HTR-8/SVneo (cell line): Measurements from ENCODE around the gene SELENOV.

ENCODE experiments used
- DNase-seq: peaks from one replicate; pipeline ENCODE4 v3.0.0; 2011; ENCODE audit warnings: low spot score, mixed read lengths; ENCODE audit not compliant: insufficient read length
- FAIRE-seq: peaks from 2 replicates; lab custom pipeline; 2011; peaks lifted over from hg19 to GRCh38; lab: Jason Lieb, UNC

Gene SELENOV

DNA sequence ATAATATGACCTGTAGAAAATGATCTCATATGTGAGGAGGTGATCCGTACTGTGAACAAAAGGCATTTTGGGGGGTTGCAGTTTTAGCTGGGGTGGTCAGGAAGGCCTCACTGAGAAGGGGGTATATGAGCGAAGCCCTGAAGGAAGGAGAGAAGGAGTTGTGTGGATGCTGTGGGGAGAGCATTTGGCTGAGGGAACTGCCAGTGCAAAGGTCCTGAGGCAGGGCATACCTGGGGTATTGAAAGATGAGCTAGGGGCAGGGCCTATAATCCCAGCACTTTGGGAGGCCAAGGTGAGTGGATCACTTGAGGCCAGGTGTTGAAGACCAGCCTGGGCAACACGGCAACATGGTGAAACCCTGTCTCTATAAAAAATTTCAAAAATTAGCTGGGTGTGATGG, 2.5 kb downstream of the SELENOV start:
- DNase-seq: no peak
- FAIRE-seq: no peak

DNA sequence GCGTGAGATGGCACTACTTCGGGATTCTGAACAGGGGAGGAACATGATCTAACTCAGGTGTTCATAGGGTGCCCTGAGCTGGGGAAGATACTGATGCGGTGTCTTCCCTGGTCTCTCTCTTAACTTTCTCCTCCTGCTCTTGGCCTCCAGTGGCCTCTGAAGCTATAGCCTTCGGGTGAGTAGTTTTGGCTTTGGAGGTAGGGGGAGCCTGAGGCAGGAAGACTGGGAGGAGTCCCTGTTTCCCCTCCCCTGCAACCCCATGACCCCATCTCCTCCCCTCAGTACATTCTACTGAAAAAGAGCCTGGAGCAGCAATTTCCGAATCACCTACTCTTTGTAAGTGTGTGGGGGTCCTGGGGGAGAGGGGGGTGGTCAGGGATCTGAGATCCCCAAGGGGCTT, 3.5 kb downstream of the SELENOV start:
- DNase-seq (no peak), FAIRE-seq (no peak)

DNA sequence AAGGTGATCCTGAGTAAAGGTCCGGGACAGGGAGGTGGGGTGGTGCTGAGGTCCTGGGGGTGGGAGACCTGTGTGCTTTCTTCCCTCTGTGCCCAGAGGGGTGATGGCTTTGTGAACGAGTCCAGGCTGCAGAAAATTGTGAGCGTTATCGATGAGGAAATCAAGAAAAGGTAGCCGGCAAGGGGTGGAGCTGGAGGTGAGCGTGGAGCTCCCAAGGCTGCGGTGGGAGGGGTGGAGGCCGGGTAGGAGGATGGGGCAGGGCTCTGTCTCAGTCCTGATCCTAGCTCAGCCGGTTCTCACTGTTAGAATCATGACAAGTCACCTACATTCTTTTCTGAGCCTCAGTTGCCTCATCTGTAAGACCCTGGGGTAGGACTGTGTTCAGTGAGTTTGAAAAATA, 4.0 kb downstream of the SELENOV start:
- DNase-seq: no peak
- FAIRE-seq: no peak

DNA sequence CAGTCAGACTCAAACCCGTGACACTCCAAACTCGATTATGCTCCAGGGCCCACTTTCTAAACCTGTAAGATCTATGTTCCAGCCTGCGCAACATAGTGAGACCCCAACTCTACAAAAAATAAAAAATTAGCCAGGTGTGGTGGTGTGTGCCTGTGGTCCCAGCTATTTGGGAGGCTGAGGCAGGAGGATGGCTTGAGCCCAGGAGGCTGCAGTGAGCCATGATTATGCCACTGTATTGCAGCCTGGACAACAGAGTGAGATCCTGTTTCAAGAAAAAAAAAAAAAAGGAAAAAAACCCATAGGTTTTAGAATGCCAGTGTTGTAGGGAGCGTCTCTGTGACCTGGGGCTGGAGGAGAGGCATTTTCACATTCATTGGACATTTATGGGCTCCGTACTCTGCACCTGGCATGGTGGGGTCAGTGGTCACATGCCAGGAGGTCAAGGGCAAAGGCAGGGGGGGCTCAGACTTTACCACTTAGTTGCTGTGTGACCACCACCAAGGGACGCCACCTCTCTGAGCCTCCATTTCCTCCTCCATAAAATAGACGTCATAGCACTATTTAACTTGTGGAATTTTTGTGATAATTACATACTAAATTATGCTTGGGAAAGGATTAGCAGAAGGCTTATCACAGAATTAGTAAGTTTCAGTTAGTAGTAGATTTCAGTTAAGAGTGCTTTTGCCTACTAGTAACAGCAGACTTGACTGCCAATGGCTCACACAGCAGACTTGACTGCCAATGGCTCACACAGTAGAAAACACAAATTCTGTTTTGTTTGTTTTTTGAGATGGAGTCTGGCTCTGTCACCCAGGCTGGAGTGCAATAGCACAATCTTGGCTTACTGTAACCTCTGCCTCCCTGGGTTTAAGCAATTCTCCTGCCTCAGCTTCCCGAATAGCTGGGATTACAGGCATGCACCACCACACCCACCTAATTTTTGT, 5.9 kb downstream of the SELENOV start:
- FAIRE-seq: no peak
- DNase-seq: no peak

DNA sequence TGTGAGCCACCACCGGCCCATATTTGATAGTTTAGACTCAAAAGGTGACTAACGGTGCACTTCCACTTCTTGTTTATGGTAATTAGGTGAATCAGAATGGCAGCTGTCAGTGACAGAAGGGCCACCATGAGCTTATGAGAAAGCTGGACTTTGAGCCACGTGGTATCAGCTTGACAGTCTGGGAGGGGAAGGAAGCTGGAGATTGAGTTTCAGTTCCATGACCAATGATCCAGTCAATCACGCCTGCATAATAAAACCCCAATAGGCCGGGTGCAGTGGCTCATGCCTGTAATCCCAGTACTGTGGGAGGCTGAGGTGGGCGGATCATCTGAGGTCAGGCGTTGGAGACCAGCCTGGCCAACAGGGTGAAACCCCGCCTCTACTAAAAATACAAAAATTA, 9.6 kb downstream of the SELENOV start:
- no peak for DNase-seq
- FAIRE-seq: no peak

DNA sequence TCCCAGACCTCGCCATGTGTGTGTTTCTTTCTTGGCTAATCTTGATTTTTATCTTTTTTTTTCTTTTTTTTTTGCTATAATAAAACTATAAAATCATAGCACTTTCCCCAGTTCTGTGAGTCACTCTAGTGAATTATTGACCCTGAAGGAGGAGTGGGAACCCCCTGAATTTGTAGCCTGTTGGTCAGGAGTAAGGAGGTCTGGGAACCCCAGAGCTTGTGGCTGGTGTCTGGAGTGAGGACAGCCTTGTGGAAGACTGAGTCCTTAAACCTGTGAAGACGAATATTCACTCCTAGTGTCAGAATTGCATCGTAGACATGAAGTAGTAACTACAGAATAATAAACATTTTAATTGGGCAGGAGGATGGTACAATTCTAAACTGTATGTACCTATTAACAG, 10.3 kb downstream of the SELENOV start:
- FAIRE-seq (no peak), DNase-seq (no peak)

DNA sequence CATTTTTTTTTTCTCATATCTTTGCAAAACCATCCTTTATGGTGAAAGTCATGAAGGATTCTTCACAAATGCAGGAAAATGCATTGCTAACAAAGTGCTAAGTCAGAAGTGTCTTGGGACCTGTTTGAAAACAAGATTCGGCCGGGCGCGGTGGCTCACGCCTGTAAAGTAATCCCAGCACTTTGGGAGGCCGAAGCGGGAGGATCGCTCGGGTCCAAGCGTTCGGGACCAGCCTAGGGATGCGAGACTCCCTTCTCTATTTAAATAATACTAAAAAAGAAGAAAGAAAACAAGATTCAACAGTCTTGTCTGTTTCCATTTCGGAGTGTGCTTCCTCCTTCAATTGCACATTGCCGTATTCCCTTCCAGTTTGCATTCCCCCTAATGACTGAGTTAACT, 16.9 kb downstream of the SELENOV start:
- DNase-seq (no peak), FAIRE-seq (no peak)

DNA sequence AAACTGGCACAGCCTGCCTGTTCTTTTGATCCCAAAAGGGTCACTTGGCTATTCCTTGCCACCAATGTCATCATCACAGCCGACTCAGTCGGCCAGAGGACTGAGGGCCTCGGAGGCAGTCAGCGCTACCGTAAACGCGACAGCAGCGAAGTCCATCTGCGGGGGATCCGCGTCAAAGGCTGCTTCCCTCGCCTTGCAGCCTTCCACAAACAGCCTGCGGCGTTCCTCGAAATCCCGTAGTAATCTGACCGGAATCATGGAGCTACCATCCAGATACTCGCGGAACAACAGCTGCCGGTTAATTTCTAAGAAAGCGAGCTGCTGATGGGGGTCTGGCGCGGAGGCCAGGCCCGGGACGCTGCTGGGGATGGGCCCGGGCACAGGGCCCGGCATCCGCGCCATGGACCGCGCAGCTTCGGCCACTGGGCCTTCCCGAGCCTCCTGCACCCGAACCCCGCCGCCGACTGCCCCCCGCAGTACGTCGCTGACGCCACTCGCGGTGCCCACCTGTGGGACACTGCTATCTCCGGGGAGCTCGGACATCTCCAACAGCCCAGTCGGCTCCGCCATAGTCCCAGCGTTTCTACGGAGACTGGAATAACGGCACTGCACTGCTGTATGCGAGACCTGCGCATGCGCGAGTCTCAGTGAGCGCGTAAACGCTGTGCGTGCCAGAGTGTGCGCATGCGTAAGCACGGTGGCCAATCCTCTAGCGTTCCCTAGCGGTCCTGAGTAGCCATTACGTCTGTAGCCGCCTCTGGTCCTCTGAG, 17.5 kb downstream of the SELENOV start, which contains the start of gene EID2B:
Gene EID2B, minus strand, starts transcription at position 620 of the 770 bp plus-strand sequence. Its CDS starts 50 bp downstream, at position 570.
- DNase-seq (peak; percentile 98), FAIRE-seq (peak; percentile 86)

DNA sequence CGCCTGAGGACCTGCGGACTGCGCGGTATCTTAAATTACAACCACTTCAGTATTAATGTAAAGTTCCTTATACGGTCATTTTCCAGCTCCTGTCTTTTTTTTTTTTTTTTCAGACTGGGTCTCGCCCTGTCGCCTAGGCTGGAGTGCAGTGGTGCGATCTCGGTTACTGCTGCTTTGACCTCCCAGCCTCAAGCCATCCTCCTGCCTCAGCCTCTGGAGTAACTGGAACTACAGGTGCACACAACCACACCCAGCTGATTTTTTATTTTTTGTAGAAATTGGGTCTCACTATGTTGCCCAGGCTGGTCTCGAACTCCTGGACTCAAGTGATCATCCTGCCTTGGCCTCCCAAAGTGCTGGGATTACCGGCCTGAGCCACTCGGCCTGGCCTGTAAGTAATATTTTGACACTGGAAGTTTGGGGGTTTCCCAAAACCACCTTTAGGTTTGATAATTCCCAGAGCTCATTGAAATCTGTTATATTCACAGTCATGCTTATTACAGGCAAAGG, 18.1 kb downstream of the SELENOV start:
- DNase-seq (no peak), FAIRE-seq (no peak)

DNA sequence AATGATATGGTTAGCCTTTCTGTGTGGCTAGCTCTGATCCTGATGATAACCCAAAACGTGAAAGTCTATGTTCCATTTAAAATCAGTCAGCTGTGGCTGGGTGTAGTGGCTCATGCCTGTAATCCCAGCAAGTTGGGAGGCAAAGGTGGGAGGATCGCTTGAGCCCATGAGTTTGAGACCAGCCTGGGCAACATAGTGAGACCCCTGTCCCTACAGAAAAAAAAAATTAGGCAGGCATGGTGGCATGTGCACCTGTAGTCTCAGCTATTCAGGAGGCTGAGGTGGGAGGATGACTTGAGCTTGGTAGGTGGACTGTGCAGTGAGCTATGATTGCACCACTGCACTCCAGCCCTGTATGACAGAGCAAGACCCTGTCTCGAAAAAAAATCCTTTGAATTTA, 18.9 kb downstream of the SELENOV start:
- FAIRE-seq (no peak), DNase-seq (no peak)

DNA sequence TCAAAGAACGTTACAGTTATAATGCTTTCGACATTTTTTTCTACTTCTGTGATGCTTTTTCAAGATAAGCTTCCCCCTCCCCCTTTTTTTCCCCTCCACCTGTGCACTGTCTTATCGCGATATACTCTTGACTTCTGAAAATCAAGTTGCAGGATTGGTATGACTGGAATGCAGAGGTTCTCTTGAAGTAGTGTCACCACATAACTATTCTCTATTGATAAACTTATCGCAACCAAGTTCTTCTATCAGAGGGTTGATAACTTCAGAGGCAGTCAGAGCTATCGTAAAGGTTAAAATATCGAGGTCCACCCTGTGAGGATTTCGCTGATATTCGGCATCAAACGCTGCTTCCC, 24.2 kb downstream of the SELENOV start:
- FAIRE-seq (no peak), DNase-seq (no peak)

DNA sequence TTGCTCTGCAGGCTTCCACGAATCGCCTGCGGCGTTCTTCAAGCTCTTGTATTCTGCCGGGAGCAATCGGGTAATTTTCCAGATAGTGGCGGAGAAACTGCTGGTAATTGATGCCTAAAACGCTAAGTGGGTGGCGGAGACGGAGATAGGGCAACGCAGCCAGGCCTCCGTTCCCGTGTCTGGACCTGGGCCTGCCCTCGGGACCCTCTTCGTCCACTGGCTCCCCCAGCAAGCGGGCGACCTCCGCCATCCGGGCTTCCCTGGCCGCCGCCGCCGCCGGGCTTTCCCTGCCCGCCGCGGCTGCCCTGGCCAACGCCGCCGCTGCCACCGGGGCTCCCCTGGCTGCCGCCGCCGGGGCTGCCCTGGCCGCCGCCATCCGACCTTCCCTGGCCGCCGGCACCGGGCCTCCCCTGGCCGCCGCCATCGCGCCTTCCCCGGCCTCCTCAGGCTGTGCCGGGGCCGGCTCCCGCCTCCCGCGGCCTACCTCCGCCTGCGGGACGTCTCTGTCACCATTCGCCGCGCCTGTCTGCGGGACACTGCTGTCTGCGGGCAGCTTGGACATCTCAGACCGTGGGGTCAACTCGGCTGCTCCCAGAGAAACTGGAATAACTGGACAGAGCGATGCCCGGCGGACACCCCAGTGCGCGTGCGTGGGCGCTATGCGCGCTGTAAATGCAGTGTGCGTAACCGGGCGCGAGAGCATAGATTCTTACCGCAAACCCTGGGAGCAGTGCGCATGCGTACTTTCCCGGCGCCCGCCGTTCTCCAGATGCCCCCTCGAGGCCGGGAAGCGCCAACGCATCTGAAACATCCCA, 24.8 kb downstream of the SELENOV start, which contains the start of gene EID2:
Gene EID2, minus strand, starts transcription at position 644 of the 815 bp plus-strand sequence. Its CDS starts 82 bp downstream, at position 562.
- DNase-seq (peak; percentile 95), FAIRE-seq (peak; percentile 75)

DNA sequence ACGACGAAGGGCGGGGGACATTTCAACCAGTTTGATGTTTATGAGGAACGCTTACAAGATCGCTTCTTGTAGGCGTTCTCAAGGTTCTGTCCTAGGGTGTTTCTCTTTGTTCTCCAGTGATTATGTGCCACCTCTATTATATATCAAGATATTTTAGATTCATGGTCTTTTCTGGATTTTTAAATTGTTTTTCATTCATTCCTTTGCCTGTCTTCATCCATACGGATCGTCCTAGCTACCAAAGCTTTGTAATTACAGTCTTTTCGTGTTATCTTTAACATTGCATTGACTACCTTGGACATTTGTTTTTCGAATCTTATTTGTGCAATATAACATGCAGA, 25.4 kb downstream of the SELENOV start:
- FAIRE-seq (no peak), DNase-seq (no peak)

DNA sequence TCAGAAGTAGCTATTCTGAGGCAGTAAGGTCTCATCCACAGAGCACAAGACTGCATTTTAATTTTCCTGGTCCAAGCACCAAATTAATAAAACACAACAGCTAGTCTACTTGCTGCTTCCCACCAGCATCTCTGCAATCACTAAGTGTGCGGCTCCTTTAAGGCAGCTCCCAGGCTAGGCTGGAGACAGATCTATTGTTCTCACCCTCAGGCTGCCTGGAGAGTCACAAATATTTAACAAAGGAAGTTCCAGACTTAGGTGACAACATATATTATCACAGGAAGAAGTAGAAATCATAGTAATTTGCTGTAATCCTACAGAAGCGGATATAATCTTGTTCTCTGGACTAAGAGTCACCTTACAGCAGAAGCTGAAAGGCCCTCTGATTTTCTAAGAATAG, 27.3 kb downstream of the SELENOV start:
- DNase-seq (no peak), FAIRE-seq (no peak)

DNA sequence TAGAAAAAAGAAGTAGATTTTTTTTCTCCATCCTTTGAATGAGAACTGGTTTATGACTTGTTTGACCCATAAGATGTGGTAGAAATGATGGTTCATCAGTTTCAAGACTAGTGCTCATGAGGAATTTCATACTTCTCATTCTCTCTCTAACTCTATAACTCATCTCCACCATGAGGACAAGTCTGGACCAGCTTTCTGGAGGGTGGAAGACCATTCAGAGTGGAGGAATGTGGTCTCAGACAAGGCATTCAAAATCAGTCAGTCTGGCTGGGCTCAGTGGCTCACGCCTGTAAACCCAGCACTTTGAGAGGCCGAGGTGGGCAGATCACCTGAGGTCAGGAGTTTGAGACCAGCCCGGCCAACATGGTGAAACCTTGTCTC, 28.5 kb downstream of the SELENOV start:
- FAIRE-seq: no peak

DNA sequence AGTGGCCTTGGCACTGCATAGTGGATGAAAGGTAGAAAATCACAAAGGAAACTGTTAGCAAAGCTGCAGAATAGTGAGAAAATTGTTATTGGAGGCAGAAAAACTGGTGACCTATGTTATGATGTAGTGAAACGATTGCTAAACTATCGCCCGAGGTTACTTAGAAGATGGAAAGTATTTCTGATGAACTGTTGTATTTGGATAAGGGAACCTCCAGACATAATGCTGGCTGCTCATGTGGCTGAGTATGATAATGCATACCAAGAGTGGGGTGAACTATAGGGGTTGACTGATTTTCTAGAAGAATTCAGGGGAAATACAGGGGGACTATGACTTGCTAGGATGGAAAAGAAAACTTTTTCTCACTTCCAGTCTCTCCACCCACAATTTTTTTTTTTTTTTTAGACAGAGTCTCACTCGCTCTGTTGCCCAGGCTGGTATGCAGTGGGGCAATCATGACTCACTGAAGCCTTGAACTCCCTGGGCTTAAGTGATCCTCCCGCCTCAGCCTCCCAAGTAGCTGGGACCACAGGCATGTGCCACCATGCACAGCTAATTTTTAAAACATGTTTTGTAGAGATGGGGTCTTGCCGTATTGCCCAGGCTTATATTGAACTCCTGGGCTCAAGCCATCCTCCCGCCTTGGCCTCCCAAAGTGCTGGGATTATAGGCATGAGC, 29.4 kb downstream of the SELENOV start:
- DNase-seq (no peak), FAIRE-seq (no peak)

More for the DNA sequence above, 28.5 kb downstream of the SELENOV start:
- no peak for DNase-seq

DNA sequence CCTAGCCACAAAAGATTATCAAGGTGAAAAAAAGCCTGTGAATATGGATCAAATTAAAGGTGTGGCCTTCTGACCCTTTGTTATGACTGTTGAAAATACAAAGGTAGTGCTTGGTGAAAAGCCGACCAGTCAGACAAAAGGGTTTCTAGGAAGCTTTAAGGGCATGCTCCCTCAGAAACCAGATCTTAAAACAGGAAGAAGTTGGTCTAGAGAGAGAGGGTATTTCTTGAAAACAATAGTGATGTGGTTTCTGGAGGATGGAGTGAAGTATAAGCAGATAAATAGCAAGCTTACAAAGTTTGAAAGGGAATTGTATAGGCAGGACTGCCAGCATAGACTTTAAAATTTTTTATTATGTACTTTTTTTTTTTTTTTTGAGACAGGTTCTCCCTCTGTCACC, 30.0 kb downstream of the SELENOV start:
- FAIRE-seq (no peak), DNase-seq (no peak)

DNA sequence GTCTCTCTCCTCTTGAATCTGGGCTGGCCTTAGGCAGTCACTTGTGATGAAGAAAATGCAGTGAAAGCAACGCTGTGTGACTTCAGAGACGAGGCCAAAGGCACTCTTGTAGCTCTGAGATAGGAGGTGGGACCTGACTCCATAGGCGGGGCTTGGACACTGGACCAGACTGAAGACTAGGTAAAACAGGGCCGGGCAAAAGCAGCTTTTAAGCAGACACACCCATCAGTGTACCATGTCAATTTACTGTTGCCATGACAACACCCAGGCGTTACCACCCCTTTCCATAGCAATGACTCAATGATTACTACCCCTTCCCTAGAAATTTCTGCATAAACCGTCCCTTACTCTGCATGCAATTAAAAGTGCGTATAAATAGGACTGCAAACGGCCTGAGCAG, 31.7 kb downstream of the SELENOV start:
- FAIRE-seq (no peak), DNase-seq (no peak)

DNA sequence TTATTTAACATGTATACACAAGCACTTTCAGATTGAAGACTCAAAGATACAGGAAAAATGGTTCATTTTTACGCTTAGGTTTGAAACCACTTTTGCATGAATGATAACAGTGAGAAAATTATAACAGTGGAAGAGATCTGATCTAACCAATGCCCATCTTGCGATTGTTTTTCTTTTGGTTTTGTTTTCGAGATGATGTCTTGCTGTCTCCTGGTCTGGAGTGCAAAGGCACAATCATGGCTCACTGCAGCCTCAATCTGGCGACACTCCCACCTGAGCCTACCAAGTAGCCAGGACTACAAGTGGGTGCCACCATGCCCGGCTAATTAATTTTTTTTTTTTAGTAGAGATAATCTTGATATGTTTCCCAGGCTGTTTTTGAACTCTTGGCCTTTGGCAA, 35.3 kb downstream of the SELENOV start:
- no peak for FAIRE-seq
- DNase-seq: no peak
